RWPE2 (cell line): ENCODE results near the gene KRT8.
A peak's percentile ranks its signal among the peaks of the same experiment; 100 is the strongest.

Experiments used
- ATAC-seq: fragments of 200-7000 bp; cut with Tn5 transposase; 3 replicates; pipeline ENCODE4 v1.9.1; 2021; ENCODE audit warnings: low read depth
- DNase-seq: peaks from one replicate; pipeline ENCODE4 v3.0.0-alpha.2; 2020; ENCODE audit warnings: low spot score
- H3K27ac ChIP-seq: fragments of 450-650 bp; 2 replicates; pipeline ENCODE4 v1.5.1; 2017; ENCODE audit warnings: mild to moderate bottlenecking; ENCODE audit not compliant: poor library complexity, severe bottlenecking
- H3K27me3 ChIP-seq: fragments of 250-450 bp; sonication (Bioruptor Pico); 2 replicates; pipeline ENCODE4 v1.5.1; 2021; ENCODE audit warnings: mild to moderate bottlenecking, moderate library complexity; ENCODE audit not compliant: insufficient read depth, poor library complexity, severe bottlenecking
- H3K36me3 ChIP-seq: fragments of 250-450 bp; sonication (Bioruptor Pico); 2 replicates; pipeline ENCODE4 v1.5.1; 2020; ENCODE audit warnings: low read depth, mild to moderate bottlenecking, moderate library complexity
- H3K4me1 ChIP-seq: fragments of 250-450 bp; sonication (Bioruptor Pico); 2 replicates; pipeline ENCODE4 v1.5.1; 2021; ENCODE audit warnings: mild to moderate bottlenecking, moderate library complexity; ENCODE audit not compliant: insufficient read depth, poor library complexity, severe bottlenecking
- H3K4me3 ChIP-seq: fragments of 250-450 bp; sonication (Bioruptor Pico); 2 replicates; pipeline ENCODE4 v1.5.1; 2021; ENCODE audit warnings: mild to moderate bottlenecking, moderate library complexity; ENCODE audit not compliant: severe bottlenecking
- H3K9me3 ChIP-seq: fragments of 250-450 bp; sonication (Bioruptor Pico); 2 replicates; pipeline ENCODE4 v1.5.1; 2021; ENCODE audit warnings: mild to moderate bottlenecking, moderate library complexity; ENCODE audit not compliant: severe bottlenecking
- CTCF ChIP-seq: fragments of 450-650 bp; IDR thresholded peaks from one replicate; pipeline ENCODE4 v1.5.1; 2017; ENCODE audit warnings: mild to moderate bottlenecking, moderate library complexity; ENCODE audit not compliant: poor library complexity, severe bottlenecking

The KRT8 gene

GRCh38 chr12:52925717-52926595 lies 21.1 kb upstream of the KRT8 start:
- H3K9me3 ChIP-seq = no peaks in the 10 kb centered on the region
- DNase-seq (peak; percentile 83), ATAC-seq (peak; percentile 59)
- peaks cover 35% of the 10 kb centered on the region for H3K4me1 ChIP-seq
- H3K27me3 ChIP-seq = no peaks in the 10 kb centered on the region
- H3K4me3 ChIP-seq = no peak overlapping the region
- no peaks in the 10 kb centered on the region for H3K36me3 ChIP-seq
- H3K27ac ChIP-seq = peak overlapping the region; percentile 99
- TF ChIP-seq CTCF = no peak

- DNase-seq = peak; percentile 85
- TF ChIP-seq CTCF = no peak
- no peaks in the 10 kb centered on the region for H3K27me3 ChIP-seq
- no peaks in the 10 kb centered on the region for H3K36me3 ChIP-seq
- peaks cover 35% of the 10 kb centered on the region for H3K4me1 ChIP-seq
- no peak overlapping the region for H3K4me3 ChIP-seq
- peak overlapping the region; percentile 99 for H3K27ac ChIP-seq
- ATAC-seq = peak; percentile 76
- no peaks in the 10 kb centered on the region for H3K9me3 ChIP-seq
Measured at GRCh38 chr12:52924764-52925716, 20.2 kb upstream of the KRT8 start.

GRCh38 chr12:52921488-52922165 lies 16.8 kb upstream of the KRT8 start:
- no peaks in the 10 kb centered on the region for H3K27me3 ChIP-seq
- DNase-seq (no peak), ATAC-seq (no peak)
- H3K27ac ChIP-seq = no peak overlapping the region
- H3K9me3 ChIP-seq = no peaks in the 10 kb centered on the region
- no peak overlapping the region for H3K4me3 ChIP-seq
- peaks cover 25% of the 10 kb centered on the region for H3K4me1 ChIP-seq
- no peaks in the 10 kb centered on the region for H3K36me3 ChIP-seq
- no peak for TF ChIP-seq CTCF

- ATAC-seq (no peak), DNase-seq (no peak)
- no peak for TF ChIP-seq CTCF
- Histone ChIP-seq H3K4me1 (peaks cover 20% of the 10 kb centered on the region), H3K9me3 (no peaks in the 10 kb centered on the region), H3K27me3 (no peaks in the 10 kb centered on the region), H3K27ac (no peak overlapping the region), H3K36me3 (no peaks in the 10 kb centered on the region), H3K4me3 (no peak overlapping the region)
Measured at GRCh38 chr12:52920937-52921336, 16.1 kb upstream of the KRT8 start.
